Measurements from ENCODE around the gene HSD17B11. TPM values are rescaled to one million over a fixed set of nuclear protein-coding genes. Genes with fewer than 3 reads are reported as not detected.

HSD17B11 gene
- total and polyA plus RNA-seq, 12 donors = 4.6 to 25.4 (median 12.2) TPM

DNA sequence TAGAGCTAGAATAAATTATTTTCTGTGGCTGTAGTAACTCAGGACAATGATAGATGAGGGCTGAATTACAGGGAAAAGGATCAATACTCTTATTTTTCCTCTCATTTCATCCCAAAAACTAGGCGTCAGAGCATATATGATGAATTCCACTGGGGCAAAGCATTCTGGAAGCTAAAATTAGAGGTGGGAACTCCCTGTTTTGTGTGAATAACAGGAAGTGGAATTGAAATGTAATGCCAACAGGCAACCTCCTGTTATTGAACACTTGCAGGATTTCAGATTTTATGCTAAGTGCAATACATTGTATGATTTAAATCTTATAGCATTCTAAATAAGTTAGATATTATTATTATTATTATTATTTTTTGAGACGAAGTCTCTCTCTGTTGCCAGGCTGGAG is 20.9 kb downstream of the HSD17B11 start:
- Histone ChIP-seq H3K36me3 (peaks cover 0 to 96% (median 12%) of the 10 kb centered on the region in 9 donors), H3K27ac (peak overlapping the region in 7 of 10 donors; percentile 3 to 73 (median 39)), H3K27me3 (no peaks in the 10 kb centered on the region), H3K4me3 (no peak overlapping the region), H3K9me3 (no peaks in the 10 kb centered on the region), H3K4me1 (peaks cover 0 to 18% (median 0%) of the 10 kb centered on the region in 9 donors)
- ATAC-seq = no peak
- intact Hi-C loops (cut with DNase I) = loop anchor here in 4 of 10 donors (10.0 kb wide), 2 partner anchors 305 to 475 kb away; no protein-coding TSS in a partner anchor
- WGBS, 2 donors = 65 to 85% methylated on average over 2 of the region's 2 CpGs
- TF ChIP-seq, protein P1, sequence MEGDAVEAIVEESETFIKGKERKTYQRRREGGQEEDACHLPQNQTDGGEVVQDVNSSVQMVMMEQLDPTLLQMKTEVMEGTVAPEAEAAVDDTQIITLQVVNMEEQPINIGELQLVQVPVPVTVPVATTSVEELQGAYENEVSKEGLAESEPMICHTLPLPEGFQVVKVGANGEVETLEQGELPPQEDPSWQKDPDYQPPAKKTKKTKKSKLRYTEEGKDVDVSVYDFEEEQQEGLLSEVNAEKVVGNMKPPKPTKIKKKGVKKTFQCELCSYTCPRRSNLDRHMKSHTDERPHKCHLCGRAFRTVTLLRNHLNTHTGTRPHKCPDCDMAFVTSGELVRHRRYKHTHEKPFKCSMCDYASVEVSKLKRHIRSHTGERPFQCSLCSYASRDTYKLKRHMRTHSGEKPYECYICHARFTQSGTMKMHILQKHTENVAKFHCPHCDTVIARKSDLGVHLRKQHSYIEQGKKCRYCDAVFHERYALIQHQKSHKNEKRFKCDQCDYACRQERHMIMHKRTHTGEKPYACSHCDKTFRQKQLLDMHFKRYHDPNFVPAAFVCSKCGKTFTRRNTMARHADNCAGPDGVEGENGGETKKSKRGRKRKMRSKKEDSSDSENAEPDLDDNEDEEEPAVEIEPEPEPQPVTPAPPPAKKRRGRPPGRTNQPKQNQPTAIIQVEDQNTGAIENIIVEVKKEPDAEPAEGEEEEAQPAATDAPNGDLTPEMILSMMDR (IDR thresholded peaks at IDR 0.05) = no peak
- DNase-seq = no peak

DNA sequence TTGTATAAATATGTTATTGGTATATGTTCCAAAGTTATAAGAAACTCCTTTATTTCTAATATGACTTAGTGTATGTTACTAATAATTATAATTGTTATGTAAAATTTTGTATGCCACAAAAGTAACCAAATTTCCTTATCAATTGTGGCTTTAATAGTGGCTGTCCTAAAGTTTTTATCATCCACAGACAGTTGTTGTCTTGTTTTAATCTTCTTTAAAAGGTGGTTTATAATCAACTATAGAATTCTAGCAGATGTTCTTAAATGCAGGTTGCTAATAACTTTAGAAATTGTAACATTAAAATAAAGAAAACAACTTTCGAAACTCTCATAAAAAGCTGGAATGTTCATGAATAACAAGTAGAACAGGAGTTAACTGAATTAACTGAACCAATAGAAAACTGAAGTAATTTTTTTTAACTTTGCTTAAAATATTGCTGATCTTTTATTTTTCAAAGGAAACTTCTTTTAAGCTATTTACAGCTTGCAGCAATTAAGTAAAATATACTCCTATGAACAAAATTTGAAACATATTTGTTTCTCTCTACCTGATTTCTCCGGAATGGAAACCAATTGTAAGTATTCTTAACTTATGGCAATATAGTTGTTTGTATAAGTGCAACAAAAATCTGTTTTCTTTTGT is 24.3 kb downstream of the HSD17B11 start:
- TF ChIP-seq, protein P1 (IDR thresholded peaks at IDR 0.05) = no peak
- Histone ChIP-seq H3K4me1 (peaks cover 0 to 18% (median 0%) of the 10 kb centered on the region in 9 donors), H3K36me3 (peaks cover 0 to 97% (median 23%) of the 10 kb centered on the region in 9 donors), H3K27me3 (no peaks in the 10 kb centered on the region), H3K27ac (no peak overlapping the region), H3K9me3 (no peaks in the 10 kb centered on the region), H3K4me3 (no peak overlapping the region)
- ATAC-seq = no peak
- no peak for DNase-seq
- WGBS, 2 donors = 50 to 73% methylated on average over 2 of the region's 2 CpGs
- intact Hi-C loops (cut with DNase I) = loop anchor here in 2 of 10 donors (5.0 to 10.0 kb wide), 2 partner anchors 91 to 478 kb away; no protein-coding TSS in a partner anchor

DNA sequence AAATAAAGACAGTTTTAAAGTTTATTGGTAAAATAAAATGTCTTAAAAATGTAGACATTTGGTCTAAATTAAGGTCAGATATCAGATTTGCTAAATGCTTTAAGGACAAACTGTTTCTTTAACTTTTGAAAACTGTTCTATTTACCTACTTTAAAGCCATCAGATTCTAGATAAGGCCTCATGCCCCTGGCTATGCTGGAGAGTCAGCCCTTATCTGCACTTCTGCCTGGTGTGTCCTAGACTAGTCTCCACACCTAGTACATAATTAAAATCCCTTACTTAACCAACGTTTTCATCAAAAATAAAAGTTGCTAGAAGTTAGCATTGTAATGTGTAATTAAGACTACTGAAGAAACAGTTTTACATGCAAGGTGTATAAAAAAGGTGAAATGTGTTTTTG is 25.6 kb downstream of the HSD17B11 start:
- Histone ChIP-seq H3K4me1 (peaks cover 0 to 17% (median 0%) of the 10 kb centered on the region in 9 donors), H3K4me3 (no peak overlapping the region), H3K9me3 (no peaks in the 10 kb centered on the region), H3K27me3 (no peaks in the 10 kb centered on the region), H3K36me3 (peaks cover 0 to 93% (median 23%) of the 10 kb centered on the region in 9 donors), H3K27ac (no peak overlapping the region)
- DNase-seq = no peak
- ATAC-seq = no peak
- intact Hi-C loops (cut with DNase I) = loop anchor here in 2 of 10 donors (5.0 to 10.0 kb wide), 2 partner anchors 92 to 479 kb away; no protein-coding TSS in a partner anchor
- TF ChIP-seq, protein P1 (IDR thresholded peaks at IDR 0.05) = no peak
- 56% methylated on average over 1 of the region's 1 CpG for WGBS, 2 donors

DNA sequence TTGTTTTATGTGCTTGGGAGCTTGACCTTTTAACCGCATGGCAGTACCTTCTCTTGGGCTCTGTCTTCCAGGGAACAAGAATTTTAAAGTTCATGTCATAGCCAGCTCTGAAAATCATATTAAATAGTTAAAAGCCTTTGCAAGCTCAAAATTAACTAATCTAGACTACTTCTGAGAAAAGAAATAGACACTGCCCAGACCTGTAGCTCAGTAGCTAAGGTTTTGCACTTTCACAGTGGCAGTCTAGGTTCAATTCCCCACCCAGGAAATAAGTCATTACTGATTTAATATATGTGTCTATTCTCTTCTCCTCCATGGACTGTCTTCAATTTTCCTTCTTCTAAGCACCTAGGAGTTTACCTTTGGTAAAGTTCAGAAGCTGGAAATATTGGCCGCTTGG is 27.4 kb downstream of the HSD17B11 start:
- WGBS, 2 donors = 97 to 99% methylated on average over 2 of the region's 2 CpGs
- H3K36me3 ChIP-seq = peaks cover 0 to 96% (median 23%) of the 10 kb centered on the region in 9 donors
- ATAC-seq (no peak), DNase-seq (no peak)
- no peaks in the 10 kb centered on the region for H3K9me3 ChIP-seq
- TF ChIP-seq, protein P1 (IDR thresholded peaks at IDR 0.05) = no peak
- H3K27ac ChIP-seq = no peak overlapping the region
- intact Hi-C loops (cut with DNase I) = loop anchor here in 1 of 10 donors (10.0 kb wide), 1 partner anchor 481 kb away; no protein-coding TSS in a partner anchor
- H3K4me3 ChIP-seq = no peak overlapping the region
- H3K4me1 ChIP-seq = peaks cover 0 to 8% (median 0%) of the 10 kb centered on the region in 9 donors
- no peaks in the 10 kb centered on the region for H3K27me3 ChIP-seq
